Activated naive CD4-positive, alpha-beta T cell treated with anti-CD3 and anti-CD28 coated beads, Interleukin-2, amount 50 U/mL, for 24 hours (primary cell): ENCODE data around the gene TRIM71.
"Not testable (repeated sequence)": the region's sequence is repeated elsewhere in the genome, so short reads cannot be mapped to it uniquely, and the experiment has no call there.

Source experiments
- H3K27ac Mint-ChIP-seq: one replicate; pipeline ENCODE4 v1.8.0; 2021; ENCODE audit warnings: mild to moderate bottlenecking, mixed read lengths
- H3K27me3 Mint-ChIP-seq: one replicate; pipeline ENCODE4 v1.8.0; 2021; ENCODE audit warnings: mixed read lengths
- H3K36me3 Mint-ChIP-seq: one replicate; pipeline ENCODE4 v1.8.0; 2021; ENCODE audit warnings: mixed read lengths
- H3K4me1 Mint-ChIP-seq: one replicate; pipeline ENCODE4 v1.8.0; 2021; ENCODE audit warnings: mixed read lengths
- H3K4me3 Mint-ChIP-seq: one replicate; pipeline ENCODE4 v1.8.0; 2021; ENCODE audit warnings: mild to moderate bottlenecking, mixed read lengths
- H3K9me3 Mint-ChIP-seq: one replicate; pipeline ENCODE4 v1.8.0; 2021; ENCODE audit warnings: mixed read lengths

TRIM71 gene

GRCh38 chr3:32817558-32818228, at the start of gene TRIM71:
TSS of gene TRIM71 (plus strand) at chr3:32817997. CDS start at chr3:32818081, 84 bp downstream.
- no peaks in the 10 kb centered on the region for H3K36me3 Mint-ChIP-seq
- peaks cover 37% of the 10 kb centered on the region for H3K27me3 Mint-ChIP-seq
- peaks cover 26% of the 10 kb centered on the region for H3K4me1 Mint-ChIP-seq
- peak within 1 kb of the TSS; percentile 73 for H3K4me3 Mint-ChIP-seq
- no peak within 1 kb of the TSS for H3K27ac Mint-ChIP-seq
- no peaks in the 10 kb centered on the region for H3K9me3 Mint-ChIP-seq

GRCh38 chr3:32778389-32778788, 39.4 kb upstream of the TRIM71 start:
- Mint-ChIP-seq H3K27ac (no peak overlapping the region), H3K4me1 (peaks cover 4% of the 10 kb centered on the region), H3K9me3 (no peaks in the 10 kb centered on the region)

GRCh38 chr3:32780071-32780734, 37.6 kb upstream of the TRIM71 start:
- H3K4me3 Mint-ChIP-seq = peak overlapping the region; percentile 13
- H3K9me3 Mint-ChIP-seq = no peaks in the 10 kb centered on the region
- H3K36me3 Mint-ChIP-seq = peaks cover 1% of the 10 kb centered on the region
- peaks cover 4% of the 10 kb centered on the region for H3K4me1 Mint-ChIP-seq
- H3K27ac Mint-ChIP-seq = no peak overlapping the region
- peaks cover 6% of the 10 kb centered on the region for H3K27me3 Mint-ChIP-seq

More at GRCh38 chr3:32778389-32778788, 39.4 kb upstream of the TRIM71 start:
- H3K36me3 Mint-ChIP-seq = peaks cover 6% of the 10 kb centered on the region
- H3K27me3 Mint-ChIP-seq = peaks cover 6% of the 10 kb centered on the region
- H3K4me3 Mint-ChIP-seq = no peak overlapping the region

GRCh38 chr3:32780735-32781210, 37.0 kb upstream of the TRIM71 start:
- Mint-ChIP-seq H3K4me3 (peak overlapping the region; percentile 94), H3K36me3 (peaks cover 1% of the 10 kb centered on the region), H3K27me3 (peaks cover 6% of the 10 kb centered on the region), H3K9me3 (no peaks in the 10 kb centered on the region), H3K4me1 (peaks cover 4% of the 10 kb centered on the region), H3K27ac (no peak overlapping the region)

DNA sequence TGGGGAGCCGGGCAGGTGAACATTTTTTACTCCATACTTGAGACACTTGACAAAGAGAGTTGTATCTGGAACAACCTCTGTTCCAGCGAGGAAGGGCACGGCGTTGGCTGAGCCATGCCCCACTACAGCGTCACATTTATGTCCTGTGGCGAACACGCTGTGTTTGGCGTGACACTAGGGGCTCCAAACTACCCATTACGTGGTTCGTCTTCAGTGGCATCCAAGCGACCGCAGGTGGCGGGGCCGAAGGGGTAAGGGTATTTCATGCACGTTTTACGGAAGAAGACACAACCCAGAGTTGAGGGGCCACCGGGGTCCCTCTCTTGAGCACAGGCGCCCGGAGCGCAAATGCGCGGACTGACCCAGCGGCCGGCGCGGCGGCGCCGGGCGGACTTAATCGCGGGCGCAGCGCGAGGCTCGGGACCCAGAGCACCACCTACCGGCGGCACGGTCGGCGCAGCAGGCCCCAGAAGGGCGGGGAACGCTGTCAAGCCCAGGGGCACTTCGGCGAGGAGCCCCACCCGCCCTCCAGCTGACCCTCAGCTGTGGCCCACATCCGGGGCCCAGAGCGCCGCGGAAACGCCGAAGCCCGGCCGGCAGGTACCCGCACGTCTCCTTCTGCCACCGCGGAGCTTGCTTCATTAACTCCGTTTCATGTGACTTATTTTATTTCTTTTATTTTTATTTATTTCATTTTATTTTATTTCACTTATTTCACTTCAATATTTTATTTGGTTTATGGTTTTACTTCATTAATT, 36.4 kb upstream of the TRIM71 start:
- Mint-ChIP-seq H3K27ac (no peak overlapping the region), H3K36me3 (peaks cover 1% of the 10 kb centered on the region), H3K4me3 (peak overlapping the region; percentile 94), H3K9me3 (no peaks in the 10 kb centered on the region), H3K4me1 (peaks cover 4% of the 10 kb centered on the region), H3K27me3 (peaks cover 6% of the 10 kb centered on the region)

GRCh38 chr3:32781969-32782270, 35.9 kb upstream of the TRIM71 start:
- not testable (repeated sequence) for H3K4me1 Mint-ChIP-seq, H3K36me3 Mint-ChIP-seq, H3K9me3 Mint-ChIP-seq, H3K27ac Mint-ChIP-seq, H3K27me3 Mint-ChIP-seq
- H3K4me3 Mint-ChIP-seq = peak overlapping the region; percentile 64

- peaks cover 6% of the 10 kb centered on the region for H3K27me3 Mint-ChIP-seq
- H3K4me3 Mint-ChIP-seq = peak overlapping the region; percentile 64
- H3K4me1 Mint-ChIP-seq = peaks cover 4% of the 10 kb centered on the region
- no peak overlapping the region for H3K27ac Mint-ChIP-seq
- H3K9me3 Mint-ChIP-seq = no peaks in the 10 kb centered on the region
- peaks cover 1% of the 10 kb centered on the region for H3K36me3 Mint-ChIP-seq
Observed at GRCh38 chr3:32782407-32782806, 35.4 kb upstream of the TRIM71 start.

DNA sequence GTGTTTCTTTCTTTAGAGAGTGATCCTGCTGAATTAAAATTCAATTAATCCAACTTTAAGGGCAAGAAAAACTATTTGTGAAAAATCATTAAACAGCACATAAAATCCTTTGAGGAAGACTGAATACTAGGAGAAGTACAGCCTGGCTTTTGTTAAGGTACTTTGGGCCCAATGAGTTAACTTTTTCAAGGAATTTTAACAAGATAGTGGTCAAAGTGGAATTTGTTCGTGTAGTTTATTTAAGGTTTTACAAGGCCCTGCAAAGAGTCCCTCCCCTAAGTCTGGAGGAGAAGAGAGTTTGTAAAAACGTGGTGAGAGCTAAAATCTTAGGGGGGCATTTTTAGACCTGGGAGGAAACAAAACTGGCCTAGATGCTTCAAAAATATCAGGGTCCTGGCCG, 26.0 kb upstream of the TRIM71 start:
- Mint-ChIP-seq H3K27ac (peak overlapping the region; percentile 14), H3K9me3 (no peaks in the 10 kb centered on the region), H3K4me3 (no peak overlapping the region), H3K27me3 (peaks cover 2% of the 10 kb centered on the region), H3K36me3 (peaks cover 2% of the 10 kb centered on the region), H3K4me1 (no peaks in the 10 kb centered on the region)

DNA sequence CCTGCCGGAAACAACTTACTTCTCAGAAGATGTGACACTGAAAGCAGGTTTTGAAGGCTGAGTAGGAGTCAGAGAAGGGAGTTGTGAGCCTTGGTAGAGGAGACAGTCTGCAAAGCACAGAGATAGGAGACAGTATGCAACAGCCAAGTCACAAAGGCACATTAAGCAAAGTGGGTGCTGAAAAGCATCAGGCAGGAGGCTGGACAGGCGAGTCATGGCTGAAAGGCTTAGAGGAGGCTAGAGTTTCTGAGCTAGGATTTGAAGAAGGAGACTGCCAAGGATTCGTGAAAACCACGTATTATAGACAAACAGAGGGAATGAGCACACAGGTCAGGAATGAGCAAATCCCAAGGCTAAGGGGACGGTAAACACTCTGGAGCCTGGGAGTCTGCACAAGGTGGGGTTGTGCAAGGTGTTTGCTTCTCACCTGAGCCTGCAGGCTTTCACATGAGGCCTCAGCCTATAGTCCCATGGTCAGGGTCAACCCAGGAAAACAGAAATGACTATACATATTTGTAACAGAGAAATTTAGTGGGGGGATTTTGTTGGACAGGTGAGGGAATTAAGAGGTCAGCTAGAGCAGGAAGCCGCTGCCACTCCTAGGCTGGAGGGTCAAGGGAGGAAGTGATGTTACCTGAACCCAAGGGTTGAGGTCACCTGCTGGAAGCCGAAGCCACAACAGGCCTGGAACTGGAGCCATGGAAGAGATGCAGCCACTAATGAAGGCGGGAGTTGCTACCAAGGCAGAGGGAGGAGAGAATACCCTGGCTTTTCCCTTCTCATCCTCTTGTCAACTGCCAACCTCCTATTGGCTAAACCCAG, 23.1 kb upstream of the TRIM71 start:
- Mint-ChIP-seq H3K27me3 (peaks cover 2% of the 10 kb centered on the region), H3K27ac (no peak overlapping the region), H3K4me3 (no peak overlapping the region), H3K9me3 (no peaks in the 10 kb centered on the region), H3K4me1 (no peaks in the 10 kb centered on the region), H3K36me3 (no peaks in the 10 kb centered on the region)

- H3K9me3 Mint-ChIP-seq, H3K27ac Mint-ChIP-seq: not testable (repeated sequence)
Observed at GRCh38 chr3:32796384-32796950, 21.3 kb upstream of the TRIM71 start.

GRCh38 chr3:32797776-32798175, 20.0 kb upstream of the TRIM71 start:
- H3K36me3 Mint-ChIP-seq = no peaks in the 10 kb centered on the region
- H3K27me3 Mint-ChIP-seq = peaks cover 2% of the 10 kb centered on the region
- H3K4me1 Mint-ChIP-seq = no peaks in the 10 kb centered on the region
- no peak overlapping the region for H3K27ac Mint-ChIP-seq
- no peak overlapping the region for H3K4me3 Mint-ChIP-seq
- no peaks in the 10 kb centered on the region for H3K9me3 Mint-ChIP-seq

More at GRCh38 chr3:32796384-32796950, 21.3 kb upstream of the TRIM71 start:
- H3K4me1 Mint-ChIP-seq, H3K4me3 Mint-ChIP-seq, H3K36me3 Mint-ChIP-seq, H3K27me3 Mint-ChIP-seq: not testable (repeated sequence)

GRCh38 chr3:32801440-32801839, 16.4 kb upstream of the TRIM71 start:
- not testable (repeated sequence) for H3K9me3 Mint-ChIP-seq, H3K27ac Mint-ChIP-seq, H3K27me3 Mint-ChIP-seq, H3K4me3 Mint-ChIP-seq, H3K36me3 Mint-ChIP-seq, H3K4me1 Mint-ChIP-seq

DNA sequence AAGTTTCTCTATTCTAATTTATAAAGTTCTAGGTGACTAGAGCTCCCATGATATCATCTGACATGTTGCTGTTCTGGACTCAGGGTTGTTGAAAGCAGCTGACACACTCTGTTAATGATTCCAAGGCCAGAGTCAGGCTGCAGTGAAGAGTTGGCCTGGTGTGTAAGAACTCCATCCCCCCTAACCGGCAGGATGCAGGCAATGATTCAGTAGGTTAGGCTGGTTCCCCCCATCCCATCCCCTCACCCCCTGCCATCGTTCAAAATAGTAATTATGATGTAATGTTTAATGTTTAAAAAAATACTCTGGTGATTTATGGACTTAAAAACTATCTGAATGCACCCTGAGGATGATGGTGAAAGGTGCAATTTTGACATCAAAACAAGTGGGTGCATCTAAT, 4.6 kb upstream of the TRIM71 start:
- Mint-ChIP-seq H3K27me3 (peaks cover 22% of the 10 kb centered on the region), H3K9me3 (no peaks in the 10 kb centered on the region), H3K36me3 (no peaks in the 10 kb centered on the region), H3K4me3 (no peak overlapping the region), H3K27ac (no peak overlapping the region), H3K4me1 (peaks cover 22% of the 10 kb centered on the region)

DNA sequence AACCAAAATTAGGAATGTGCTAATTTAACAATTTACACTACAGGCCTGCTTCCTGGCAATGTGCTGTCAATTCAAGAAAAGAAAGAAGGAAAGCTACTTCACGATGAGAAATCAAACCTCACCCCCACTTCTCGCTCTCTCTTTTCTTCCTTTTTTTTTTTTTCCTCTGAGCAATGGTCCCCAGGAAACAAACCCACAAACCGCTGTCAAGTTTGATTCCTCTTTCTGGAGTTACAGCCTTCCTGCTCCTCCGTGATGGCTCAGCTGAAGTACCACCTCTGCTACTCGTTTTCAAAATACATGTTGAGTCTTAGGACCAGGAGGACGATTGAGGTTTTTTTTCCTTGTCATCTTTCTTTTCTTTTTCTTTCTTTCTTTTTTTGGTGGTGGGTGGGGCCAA, 3.4 kb upstream of the TRIM71 start:
- no peaks in the 10 kb centered on the region for H3K9me3 Mint-ChIP-seq
- H3K4me3 Mint-ChIP-seq = no peak overlapping the region
- no peaks in the 10 kb centered on the region for H3K36me3 Mint-ChIP-seq
- H3K4me1 Mint-ChIP-seq = peaks cover 26% of the 10 kb centered on the region
- peaks cover 28% of the 10 kb centered on the region for H3K27me3 Mint-ChIP-seq
- H3K27ac Mint-ChIP-seq = no peak overlapping the region

DNA sequence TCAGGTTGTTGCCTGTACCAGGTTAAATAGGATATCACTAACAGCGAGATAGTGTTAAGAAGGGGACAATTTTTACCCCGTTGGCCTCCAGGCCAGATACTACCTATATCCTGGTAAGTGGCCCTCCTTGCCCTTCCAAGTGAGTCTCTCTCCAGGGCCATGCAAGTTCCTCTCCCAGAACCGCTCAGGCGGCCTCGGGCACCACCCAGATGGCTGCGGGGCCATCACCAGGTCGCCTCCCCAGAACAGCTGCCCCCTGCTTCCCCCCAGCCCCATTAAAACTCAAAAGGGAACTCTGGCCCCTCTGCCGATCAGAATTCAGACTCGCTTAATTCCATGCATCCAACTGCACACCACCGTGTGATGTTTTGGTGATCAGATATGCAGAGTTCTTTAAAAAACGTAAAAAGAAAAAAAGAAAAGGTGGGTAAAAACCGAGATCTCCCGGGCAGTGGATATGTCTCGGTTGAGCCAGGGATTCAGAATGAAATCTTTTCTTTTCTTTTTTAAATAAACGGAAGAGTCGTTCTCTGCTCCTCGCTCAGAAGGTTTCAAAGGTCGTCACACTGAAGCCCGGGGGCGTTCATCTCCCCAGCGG, 1.9 kb upstream of the TRIM71 start:
- Mint-ChIP-seq H3K27me3 (peaks cover 35% of the 10 kb centered on the region), H3K27ac (no peak overlapping the region), H3K36me3 (no peaks in the 10 kb centered on the region), H3K4me1 (peaks cover 26% of the 10 kb centered on the region), H3K9me3 (no peaks in the 10 kb centered on the region), H3K4me3 (peak overlapping the region; percentile 47)
